Myocyte (in vitro differentiated cells): ENCODE results near the gene ALDH4A1. TPM values are rescaled to one million over a fixed set of nuclear protein-coding genes. Genes with fewer than 3 reads are reported as not detected.

ENCODE experiments used
- DNase-seq: peaks from one replicate; pipeline ENCODE4 v3.0.0-alpha.2; 2012; ENCODE audit warnings: low read depth
- total RNA-seq: library from RNA; depleted of rRNA; stranded (reverse); fragments of >200 nt; gene quantifications from 2 replicates; pipeline ENCODE4 v1.2.3, GENCODE V29; 2014

Gene ALDH4A1
- total RNA-seq, 1 donor from 2014 or later: 25.9 TPM

DNA sequence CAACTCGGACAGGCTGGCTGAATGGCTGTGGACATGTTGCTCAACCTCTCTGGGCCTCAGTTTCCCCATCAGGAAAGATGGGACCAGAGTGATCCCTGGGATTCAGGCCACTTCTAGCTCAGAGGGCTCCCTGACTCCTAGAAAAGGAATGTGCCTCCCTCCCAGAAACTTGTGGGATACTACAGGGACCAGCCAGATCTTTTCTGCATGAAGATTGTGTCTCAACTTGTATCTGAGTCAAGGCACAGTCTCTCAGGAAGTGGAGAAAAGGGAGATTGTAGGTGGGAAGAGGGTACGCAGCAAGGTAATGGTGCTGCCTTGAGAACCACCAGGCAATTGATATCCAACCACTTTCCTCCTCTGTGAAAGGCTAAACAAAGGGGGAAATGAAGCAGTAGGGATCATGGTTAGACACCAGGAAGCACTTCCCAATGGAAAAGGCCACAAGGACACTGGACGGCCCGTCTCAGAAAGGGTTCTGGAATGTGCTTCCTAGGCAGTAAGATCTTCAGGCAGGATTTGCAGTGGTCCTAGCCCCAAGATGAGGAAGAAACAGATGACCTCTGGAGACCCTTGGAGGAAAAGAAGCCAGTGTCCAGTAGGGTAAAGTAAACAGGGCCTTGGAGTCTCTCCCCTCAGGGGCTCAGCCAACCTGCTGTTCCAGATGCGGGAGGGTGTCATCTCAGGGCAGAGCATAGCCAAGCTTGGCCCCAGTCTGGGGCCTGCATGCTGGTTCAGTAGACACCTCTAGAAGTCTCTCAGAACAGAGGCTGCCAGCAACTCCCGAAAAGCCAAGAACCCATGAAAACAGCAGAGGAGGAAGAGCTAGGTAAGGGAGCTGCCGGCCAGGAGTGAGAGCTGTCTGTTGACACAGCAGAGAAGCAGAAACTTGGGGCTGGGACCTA lies 37.3 kb upstream of the ALDH4A1 start:
- DNase-seq: peak; percentile 59

- DNase-seq: peak; percentile 90
These were observed 36.3 kb upstream of the ALDH4A1 start for GRCh38 chr1:18938707-18939070.

- DNase-seq: peak; percentile 66
These were observed 35.8 kb upstream of the ALDH4A1 start for GRCh38 chr1:18938008-18938706.

DNA sequence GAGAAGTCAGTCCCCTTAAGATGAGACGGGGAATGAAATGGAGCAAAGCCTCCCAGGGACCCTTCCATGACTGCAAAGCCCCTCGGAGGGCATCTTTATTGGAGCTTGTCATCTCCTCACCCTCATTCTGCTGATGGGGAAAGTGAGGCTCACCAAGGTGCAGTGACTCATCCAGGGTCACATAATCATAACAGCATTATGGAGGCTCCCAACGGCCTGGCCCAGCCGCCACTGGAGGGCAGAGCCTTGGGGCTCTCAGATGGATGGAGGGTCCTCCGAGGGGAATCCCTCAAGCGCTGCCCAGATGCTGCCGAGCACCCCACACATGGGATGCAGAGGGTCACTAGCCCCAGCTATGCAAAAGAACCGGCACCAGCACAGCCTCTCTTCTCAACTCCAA lies 35.2 kb upstream of the ALDH4A1 start:
- DNase-seq: no peak

GRCh38 chr1:18936814-18937481 lies 34.6 kb upstream of the ALDH4A1 start:
- DNase-seq: no peak

GRCh38 chr1:18936471-18936813 lies 34.1 kb upstream of the ALDH4A1 start:
- no peak for DNase-seq

GRCh38 chr1:18934205-18935000 lies 32.0 kb upstream of the ALDH4A1 start:
- DNase-seq: no peak

DNA sequence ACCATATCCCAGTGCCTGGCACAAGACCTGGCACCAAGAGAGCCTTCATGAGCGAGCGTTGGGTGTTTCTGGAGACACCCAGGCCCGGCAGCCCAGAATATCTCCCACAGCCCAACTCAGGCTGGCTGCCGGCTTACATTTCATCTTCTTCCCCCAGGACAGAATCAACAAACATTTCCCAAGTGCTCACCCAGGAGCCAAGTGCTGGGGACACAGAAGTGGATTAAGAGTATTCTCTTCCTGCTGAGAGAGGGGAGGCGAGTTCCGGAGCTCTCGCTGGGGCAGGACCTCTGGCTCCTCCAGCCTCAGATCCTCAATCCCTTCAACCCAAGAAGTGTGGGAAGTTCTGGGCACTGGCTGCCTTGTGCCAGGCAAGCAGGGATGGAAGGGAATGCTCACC lies 30.5 kb upstream of the ALDH4A1 start:
- no peak for DNase-seq

GRCh38 chr1:18932387-18932786 lies 30.0 kb upstream of the ALDH4A1 start:
- no peak for DNase-seq

DNA sequence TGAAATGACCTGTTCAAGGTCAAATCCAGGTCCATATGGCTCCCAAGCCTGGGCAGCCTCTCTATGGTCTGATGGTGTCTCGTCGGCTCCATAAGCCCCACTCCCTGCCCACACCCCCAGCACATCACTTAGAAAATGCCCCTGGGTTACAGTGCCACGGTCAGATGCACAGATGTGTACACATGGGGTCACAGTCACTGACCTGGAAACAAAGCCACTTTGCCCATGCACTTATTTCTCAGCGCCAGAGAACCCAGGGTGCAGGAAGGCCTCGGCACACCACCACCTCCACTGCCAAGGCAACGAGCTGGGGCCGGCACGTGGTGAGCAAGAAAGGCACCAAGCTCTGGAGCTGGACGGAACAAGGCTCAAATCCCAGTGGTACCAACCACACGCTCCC lies 29.4 kb upstream of the ALDH4A1 start:
- no peak for DNase-seq

- DNase-seq: peak; percentile 98
These were observed 27.3 kb upstream of the ALDH4A1 start for GRCh38 chr1:18929686-18930085.

GRCh38 chr1:18928985-18929384 lies 26.6 kb upstream of the ALDH4A1 start:
- DNase-seq: no peak

GRCh38 chr1:18928406-18928805 lies 26.1 kb upstream of the ALDH4A1 start:
- DNase-seq: no peak

DNA sequence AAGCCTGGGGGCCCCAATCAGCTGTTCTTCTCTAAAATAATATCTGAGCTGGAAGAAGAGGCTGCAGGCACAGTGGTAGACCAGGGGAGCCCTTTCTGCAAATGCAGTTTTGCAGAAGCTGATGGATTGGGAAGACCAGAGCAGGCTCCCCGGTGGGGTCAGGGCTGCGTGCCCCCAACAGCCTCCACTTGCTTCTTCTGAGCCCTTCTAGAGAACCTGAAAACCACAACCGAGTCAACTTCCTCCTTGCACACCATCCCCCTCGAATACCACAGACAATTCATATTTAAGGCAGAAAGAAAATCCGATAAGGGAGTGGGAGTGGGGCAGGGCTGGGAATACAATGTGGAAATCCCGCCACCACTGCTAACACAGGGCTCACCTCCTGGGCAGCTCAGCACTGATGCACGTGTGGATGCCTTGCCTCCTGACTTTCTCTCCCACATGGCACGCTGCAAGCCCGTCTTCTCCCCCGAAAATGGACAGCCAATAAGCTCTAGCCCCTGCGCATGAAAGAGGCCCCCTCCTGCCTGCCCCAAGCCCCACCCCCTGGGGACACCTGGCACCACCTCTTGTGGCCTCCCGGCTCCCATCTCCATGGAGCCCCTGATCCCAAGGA lies 25.4 kb upstream of the ALDH4A1 start:
- DNase-seq: no peak

- DNase-seq: no peak
These were observed 24.8 kb upstream of the ALDH4A1 start for GRCh38 chr1:18927082-18927653.

- DNase-seq: peak; percentile 72
These were observed 24.1 kb upstream of the ALDH4A1 start for GRCh38 chr1:18926315-18927081.

DNA sequence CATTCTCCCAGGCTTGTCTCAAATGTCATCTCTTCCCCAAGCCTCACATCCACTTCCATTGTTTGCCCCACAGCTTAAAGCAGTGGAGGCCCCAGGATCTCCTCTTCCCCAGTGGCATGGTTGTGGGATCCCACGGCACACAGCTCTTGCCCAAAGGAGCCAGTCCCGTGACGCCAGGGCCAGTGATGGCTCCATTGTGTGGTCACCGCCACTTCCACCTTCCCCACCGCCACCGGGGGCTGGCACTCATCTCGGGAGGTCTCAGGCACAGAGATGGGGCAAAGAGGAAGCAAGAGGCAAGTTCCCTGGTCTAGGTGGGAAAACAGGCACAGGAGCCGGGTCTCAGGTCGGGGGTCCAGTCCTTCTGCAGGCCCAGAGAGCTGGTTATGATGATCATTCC lies 22.9 kb upstream of the ALDH4A1 start:
- DNase-seq: no peak

DNA sequence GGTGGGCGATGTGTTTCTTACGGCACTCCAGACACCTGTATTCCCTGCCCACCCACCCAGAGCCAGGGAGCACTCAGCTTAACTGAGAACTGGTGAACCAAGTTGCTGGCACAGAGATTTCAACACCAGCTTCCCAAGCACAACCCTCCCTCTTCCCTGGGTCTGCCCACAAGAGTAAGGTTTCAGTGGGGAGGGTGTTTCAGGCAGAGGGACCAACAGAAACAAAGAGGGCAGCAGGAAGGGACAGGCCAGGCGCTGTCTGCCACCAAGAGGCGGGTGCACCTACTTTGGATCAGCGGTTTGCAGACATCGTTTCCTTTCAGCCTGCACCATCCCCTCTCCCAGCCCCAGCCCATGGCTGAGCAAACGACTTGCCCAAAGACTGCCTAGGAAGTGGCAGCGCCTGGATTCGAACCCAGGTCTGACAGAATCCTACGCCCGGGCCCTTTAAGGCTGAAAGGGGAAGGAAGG lies 21.9 kb upstream of the ALDH4A1 start:
- peak; percentile 66 for DNase-seq

GRCh38 chr1:18923756-18924211 lies 21.4 kb upstream of the ALDH4A1 start:
- peak; percentile 47 for DNase-seq
